GM21786 (cell line): ENCODE results near the gene PCSK7.
"Not testable (repeated sequence)": the region's sequence is repeated elsewhere in the genome, so short reads cannot be mapped to it uniquely, and the experiment has no call there.

Source experiments
- ATAC-seq: cut with Tn5 transposase; IDR thresholded peaks from one replicate; pipeline ENCODE4 v1.9.1; 2021; ENCODE audit not compliant: unreplicated experiment

PCSK7 gene

GRCh38 chr11:117186431-117186761 is 45.5 kb downstream of the PCSK7 start:
- ATAC-seq: no peak

GRCh38 chr11:117185736-117186430 is 46.0 kb downstream of the PCSK7 start:
- no peak for ATAC-seq

- ATAC-seq: no peak
These were observed 48.0 kb downstream of the PCSK7 start for GRCh38 chr11:117183724-117184349.

- ATAC-seq: not testable (repeated sequence)
These were observed 48.7 kb downstream of the PCSK7 start for GRCh38 chr11:117183178-117183577.

GRCh38 chr11:117182551-117182935 is 49.3 kb downstream of the PCSK7 start:
- ATAC-seq: no peak

- ATAC-seq: no peak
These were observed 50.0 kb downstream of the PCSK7 start for GRCh38 chr11:117181586-117182550.

- no peak for ATAC-seq
These were observed 51.0 kb downstream of the PCSK7 start for GRCh38 chr11:117180661-117181585.

GRCh38 chr11:117180020-117180419 is 51.9 kb downstream of the PCSK7 start:
- ATAC-seq: no peak

GRCh38 chr11:117179048-117179999 is 52.5 kb downstream of the PCSK7 start:
- ATAC-seq: peak; percentile 13

GRCh38 chr11:117178210-117179034 is 53.5 kb downstream of the PCSK7 start, which contains the start of gene SIDT2:
Gene SIDT2, plus strand, starts transcription at chr11:117178743. Its CDS starts 521 bp downstream, at chr11:117179264.
- ATAC-seq: peak; percentile 90

GRCh38 chr11:117177534-117178209 is 54.2 kb downstream of the PCSK7 start:
- ATAC-seq: no peak

- ATAC-seq: no peak
These were observed 55.7 kb downstream of the PCSK7 start for GRCh38 chr11:117176186-117176585.

- no peak for ATAC-seq
These were observed 56.1 kb downstream of the PCSK7 start for GRCh38 chr11:117175781-117176180.

- ATAC-seq: no peak
These were observed 56.8 kb downstream of the PCSK7 start for GRCh38 chr11:117175104-117175503.

- ATAC-seq: no peak
These were observed 59.0 kb downstream of the PCSK7 start for GRCh38 chr11:117172724-117173421.

- ATAC-seq: no peak
These were observed 60.3 kb downstream of the PCSK7 start for GRCh38 chr11:117171404-117172061.

GRCh38 chr11:117171007-117171403 is 60.9 kb downstream of the PCSK7 start:
- no peak for ATAC-seq
